WTC11 (cell line): ENCODE measurements around the gene BUD31. TPM values are rescaled to one million over a fixed set of nuclear protein-coding genes. Genes with fewer than 3 reads are reported as not detected.

Experiments
- AFF4 ChIP-seq: sonication (generic); formaldehyde crosslinking; IDR thresholded peaks from 2 replicates; pipeline ENCODE4 v1.8.1; 2023; ENCODE audit warnings: mild to moderate bottlenecking, missing genetic modification reagents, borderline replicate concordance
- AR ChIP-seq: fragments of 250-450 bp; sonication (Bioruptor Pico); IDR thresholded peaks from 2 replicates; pipeline ENCODE4 v1.9.0; 2021; ENCODE audit warnings: mild to moderate bottlenecking
- CREB1 ChIP-seq: sonication (generic); formaldehyde crosslinking; IDR thresholded peaks from 2 replicates; pipeline ENCODE4 v1.8.0; 2023; ENCODE audit warnings: mild to moderate bottlenecking, missing genetic modification reagents
- E2F1 ChIP-seq: sonication (generic); formaldehyde crosslinking; IDR thresholded peaks from 2 replicates; pipeline ENCODE4 v1.8.0; 2022; ENCODE audit warnings: mild to moderate bottlenecking, missing genetic modification reagents
- FOXP1 ChIP-seq: sonication (generic); formaldehyde crosslinking; IDR thresholded peaks from 2 replicates; pipeline ENCODE4 v1.8.0; 2022; ENCODE audit warnings: missing genetic modification reagents, mild to moderate bottlenecking, moderate library complexity, borderline replicate concordance
- GRHL2 ChIP-seq: fragments of 250-450 bp; sonication (Bioruptor Pico); IDR thresholded peaks from 2 replicates; pipeline ENCODE4 v1.8.0; 2022; ENCODE audit warnings: mild to moderate bottlenecking, moderate library complexity; ENCODE audit not compliant: insufficient replicate concordance, severe bottlenecking
- HMGA2 ChIP-seq: fragments of 250-450 bp; sonication (Bioruptor Pico); IDR thresholded peaks from 2 replicates; pipeline ENCODE4 v1.4.0; 2021; ENCODE audit warnings: mild to moderate bottlenecking, moderate library complexity
- JAZF1 ChIP-seq: fragments of 250-450 bp; sonication (Bioruptor Pico); IDR thresholded peaks from 2 replicates; pipeline ENCODE4 v1.9.0; 2021; ENCODE audit warnings: moderate library complexity, mild to moderate bottlenecking, inconsistent platforms
- PRRX2 ChIP-seq: fragments of 250-450 bp; sonication (Bioruptor Pico); IDR thresholded peaks from 2 replicates; pipeline ENCODE4 v1.8.0; 2021; ENCODE audit warnings: mild to moderate bottlenecking
- SMAD3 ChIP-seq: sonication (generic); formaldehyde crosslinking; IDR thresholded peaks from 2 replicates; pipeline ENCODE4 v1.8.0; 2022; ENCODE audit warnings: missing genetic modification reagents, mild to moderate bottlenecking, borderline replicate concordance
- SOX15 ChIP-seq: fragments of 250-450 bp; sonication (Bioruptor Pico); IDR thresholded peaks from 2 replicates; pipeline ENCODE4 v1.9.0; 2021; ENCODE audit warnings: mild to moderate bottlenecking
- TCF7 ChIP-seq: sonication (generic); formaldehyde crosslinking; IDR thresholded peaks from 2 replicates; pipeline ENCODE4 v1.8.0; 2022; ENCODE audit warnings: mild to moderate bottlenecking, low read depth, missing genetic modification reagents, moderate library complexity
- TEAD4 ChIP-seq: sonication (generic); formaldehyde crosslinking; IDR thresholded peaks from 2 replicates; pipeline ENCODE4 v1.8.0; 2022; ENCODE audit warnings: mild to moderate bottlenecking, missing genetic modification reagents
- ZBTB21 ChIP-seq: sonication (generic); formaldehyde crosslinking; IDR thresholded peaks from 2 replicates; pipeline ENCODE4 v1.8.1; 2023; ENCODE audit warnings: mild to moderate bottlenecking, missing genetic modification reagents, borderline replicate concordance
- ZBTB43 ChIP-seq: sonication (generic); formaldehyde crosslinking; IDR thresholded peaks from 2 replicates; pipeline ENCODE4 v1.8.1; 2023; ENCODE audit warnings: mild to moderate bottlenecking, missing genetic modification reagents
- ZMAT4 ChIP-seq: fragments of 250-450 bp; sonication (Bioruptor Pico); IDR thresholded peaks from 2 replicates; pipeline ENCODE4 v1.9.0; 2021; ENCODE audit warnings: mild to moderate bottlenecking
- ZNF121 ChIP-seq: sonication (generic); formaldehyde crosslinking; IDR thresholded peaks from 2 replicates; pipeline ENCODE4 v1.8.0; 2023; ENCODE audit warnings: missing genetic modification reagents
- ZNF138 ChIP-seq: sonication (generic); formaldehyde crosslinking; conservative IDR thresholded peaks from 2 replicates; pipeline ENCODE4 v1.8.1; 2022; ENCODE audit warnings: mild to moderate bottlenecking, moderate library complexity, missing genetic modification reagents
- ZNF232 ChIP-seq: sonication (generic); formaldehyde crosslinking; IDR thresholded peaks from 2 replicates; pipeline ENCODE4 v1.8.0; 2022; ENCODE audit warnings: mild to moderate bottlenecking, missing genetic modification reagents
- ZNF263 ChIP-seq: sonication (generic); formaldehyde crosslinking; IDR thresholded peaks from 2 replicates; pipeline ENCODE4 v1.8.1; 2022; ENCODE audit warnings: low read depth, mild to moderate bottlenecking, moderate library complexity, missing genetic modification reagents
- ZNF416 ChIP-seq: fragments of 250-450 bp; sonication (Bioruptor Pico); IDR thresholded peaks from 2 replicates; pipeline ENCODE4 v1.9.0; 2021; ENCODE audit warnings: mild to moderate bottlenecking, inconsistent platforms
- ZNF671 ChIP-seq: fragments of 250-450 bp; sonication (Bioruptor Pico); IDR thresholded peaks from 2 replicates; pipeline ENCODE4 v1.8.0; 2021; ENCODE audit warnings: mild to moderate bottlenecking
- total RNA-seq: library from RNA; stranded (reverse); gene quantifications from 3 replicates; pipeline ENCODE4 v1.2.3, GENCODE V29; 2021
- TF ChIP-seq, protein P1 (sequence below): sonication (generic); formaldehyde crosslinking; IDR thresholded peaks from 2 replicates; pipeline ENCODE4 v1.8.1; 2023; ENCODE audit warnings: mild to moderate bottlenecking, missing genetic modification reagents, moderate library complexity
- TF ChIP-seq, protein P2 (sequence below): sonication (generic); formaldehyde crosslinking; IDR thresholded peaks from 2 replicates; pipeline ENCODE4 v1.8.1; 2022; ENCODE audit warnings: mild to moderate bottlenecking, missing genetic modification reagents, moderate library complexity, borderline replicate concordance
- TF ChIP-seq, protein P3 (sequence below): sonication (generic); formaldehyde crosslinking; IDR thresholded peaks from 2 replicates; pipeline ENCODE4 v1.8.1; 2022; ENCODE audit warnings: missing genetic modification reagents, borderline replicate concordance

The BUD31 gene
- total RNA-seq, 1 experiment from 2014 or later = 98.7 TPM

GRCh38 chr7:99438573-99439480 lies 30.1 kb downstream of the BUD31 start, which contains the start of the genes CPSF4 and PTCD1 (continued):
- no peak for TF ChIP-seq ZBTB21 (CRISPR knock-in tag)
- no peak for TF ChIP-seq ZNF671 (CRISPR knock-in tag)
- TF ChIP-seq FOXP1 = peak; percentile 91
- TF ChIP-seq ZNF138 (CRISPR knock-in tag) = no peak
- no peak for TF ChIP-seq GRHL2 (CRISPR knock-in tag)
- TF ChIP-seq, protein P1, sequence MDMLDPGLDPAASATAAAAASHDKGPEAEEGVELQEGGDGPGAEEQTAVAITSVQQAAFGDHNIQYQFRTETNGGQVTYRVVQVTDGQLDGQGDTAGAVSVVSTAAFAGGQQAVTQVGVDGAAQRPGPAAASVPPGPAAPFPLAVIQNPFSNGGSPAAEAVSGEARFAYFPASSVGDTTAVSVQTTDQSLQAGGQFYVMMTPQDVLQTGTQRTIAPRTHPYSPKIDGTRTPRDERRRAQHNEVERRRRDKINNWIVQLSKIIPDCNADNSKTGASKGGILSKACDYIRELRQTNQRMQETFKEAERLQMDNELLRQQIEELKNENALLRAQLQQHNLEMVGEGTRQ (CRISPR knock-in tag) = peak; percentile 42; the same call in 1 of the 2 replicates
- peak; percentile 78; the same call in 1 of the 2 replicates for TF ChIP-seq ZBTB43 (CRISPR knock-in tag)
- TF ChIP-seq AR (CRISPR knock-in tag) = no peak
- TF ChIP-seq JAZF1 (CRISPR knock-in tag) = no peak
- TF ChIP-seq TEAD4 (CRISPR knock-in tag) = no peak
- TF ChIP-seq SMAD3 = no peak
- no peak for TF ChIP-seq HMGA2 (CRISPR knock-in tag)
- 0 out of 2 replicates have a peak, but pooled peaks have one; percentile 67 for TF ChIP-seq ZNF232 (CRISPR knock-in tag)
- TF ChIP-seq, protein P2, sequence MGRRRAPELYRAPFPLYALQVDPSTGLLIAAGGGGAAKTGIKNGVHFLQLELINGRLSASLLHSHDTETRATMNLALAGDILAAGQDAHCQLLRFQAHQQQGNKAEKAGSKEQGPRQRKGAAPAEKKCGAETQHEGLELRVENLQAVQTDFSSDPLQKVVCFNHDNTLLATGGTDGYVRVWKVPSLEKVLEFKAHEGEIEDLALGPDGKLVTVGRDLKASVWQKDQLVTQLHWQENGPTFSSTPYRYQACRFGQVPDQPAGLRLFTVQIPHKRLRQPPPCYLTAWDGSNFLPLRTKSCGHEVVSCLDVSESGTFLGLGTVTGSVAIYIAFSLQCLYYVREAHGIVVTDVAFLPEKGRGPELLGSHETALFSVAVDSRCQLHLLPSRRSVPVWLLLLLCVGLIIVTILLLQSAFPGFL (CRISPR knock-in tag) = no peak
- no peak for TF ChIP-seq E2F1 (CRISPR knock-in tag)
- TF ChIP-seq PRRX2 = no peak
- TF ChIP-seq ZNF416 (CRISPR knock-in tag) = no peak
- TF ChIP-seq CREB1 (CRISPR knock-in tag) = no peak
- TF ChIP-seq, protein P3, sequence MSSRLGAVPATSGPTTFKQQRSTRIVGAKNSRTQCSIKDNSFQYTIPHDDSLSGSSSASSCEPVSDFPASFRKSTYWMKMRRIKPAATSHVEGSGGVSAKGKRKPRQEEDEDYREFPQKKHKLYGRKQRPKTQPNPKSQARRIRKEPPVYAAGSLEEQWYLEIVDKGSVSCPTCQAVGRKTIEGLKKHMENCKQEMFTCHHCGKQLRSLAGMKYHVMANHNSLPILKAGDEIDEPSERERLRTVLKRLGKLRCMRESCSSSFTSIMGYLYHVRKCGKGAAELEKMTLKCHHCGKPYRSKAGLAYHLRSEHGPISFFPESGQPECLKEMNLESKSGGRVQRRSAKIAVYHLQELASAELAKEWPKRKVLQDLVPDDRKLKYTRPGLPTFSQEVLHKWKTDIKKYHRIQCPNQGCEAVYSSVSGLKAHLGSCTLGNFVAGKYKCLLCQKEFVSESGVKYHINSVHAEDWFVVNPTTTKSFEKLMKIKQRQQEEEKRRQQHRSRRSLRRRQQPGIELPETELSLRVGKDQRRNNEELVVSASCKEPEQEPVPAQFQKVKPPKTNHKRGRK (CRISPR knock-in tag) = no peak
- TF ChIP-seq ZNF263 (CRISPR knock-in tag) = peak; percentile 87
- no peak for TF ChIP-seq SOX15 (CRISPR knock-in tag)
- no peak for TF ChIP-seq ZNF121
- no peak for TF ChIP-seq TCF7 (CRISPR knock-in tag)
- 0 out of 2 replicates have a peak, but pooled peaks have one; percentile 3 for TF ChIP-seq ZMAT4 (CRISPR knock-in tag)
- no peak for TF ChIP-seq AFF4 (CRISPR knock-in tag)
